Measurements from ENCODE around the gene RETREG1. TPM values are rescaled to one million over a fixed set of nuclear protein-coding genes. Genes with fewer than 3 reads are reported as not detected.

Gene RETREG1, protein sequence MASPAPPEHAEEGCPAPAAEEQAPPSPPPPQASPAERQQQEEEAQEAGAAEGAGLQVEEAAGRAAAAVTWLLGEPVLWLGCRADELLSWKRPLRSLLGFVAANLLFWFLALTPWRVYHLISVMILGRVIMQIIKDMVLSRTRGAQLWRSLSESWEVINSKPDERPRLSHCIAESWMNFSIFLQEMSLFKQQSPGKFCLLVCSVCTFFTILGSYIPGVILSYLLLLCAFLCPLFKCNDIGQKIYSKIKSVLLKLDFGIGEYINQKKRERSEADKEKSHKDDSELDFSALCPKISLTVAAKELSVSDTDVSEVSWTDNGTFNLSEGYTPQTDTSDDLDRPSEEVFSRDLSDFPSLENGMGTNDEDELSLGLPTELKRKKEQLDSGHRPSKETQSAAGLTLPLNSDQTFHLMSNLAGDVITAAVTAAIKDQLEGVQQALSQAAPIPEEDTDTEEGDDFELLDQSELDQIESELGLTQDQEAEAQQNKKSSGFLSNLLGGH
- total RNA-seq, result 0.83 and 2.4 TPM in 2 replicates

DNA sequence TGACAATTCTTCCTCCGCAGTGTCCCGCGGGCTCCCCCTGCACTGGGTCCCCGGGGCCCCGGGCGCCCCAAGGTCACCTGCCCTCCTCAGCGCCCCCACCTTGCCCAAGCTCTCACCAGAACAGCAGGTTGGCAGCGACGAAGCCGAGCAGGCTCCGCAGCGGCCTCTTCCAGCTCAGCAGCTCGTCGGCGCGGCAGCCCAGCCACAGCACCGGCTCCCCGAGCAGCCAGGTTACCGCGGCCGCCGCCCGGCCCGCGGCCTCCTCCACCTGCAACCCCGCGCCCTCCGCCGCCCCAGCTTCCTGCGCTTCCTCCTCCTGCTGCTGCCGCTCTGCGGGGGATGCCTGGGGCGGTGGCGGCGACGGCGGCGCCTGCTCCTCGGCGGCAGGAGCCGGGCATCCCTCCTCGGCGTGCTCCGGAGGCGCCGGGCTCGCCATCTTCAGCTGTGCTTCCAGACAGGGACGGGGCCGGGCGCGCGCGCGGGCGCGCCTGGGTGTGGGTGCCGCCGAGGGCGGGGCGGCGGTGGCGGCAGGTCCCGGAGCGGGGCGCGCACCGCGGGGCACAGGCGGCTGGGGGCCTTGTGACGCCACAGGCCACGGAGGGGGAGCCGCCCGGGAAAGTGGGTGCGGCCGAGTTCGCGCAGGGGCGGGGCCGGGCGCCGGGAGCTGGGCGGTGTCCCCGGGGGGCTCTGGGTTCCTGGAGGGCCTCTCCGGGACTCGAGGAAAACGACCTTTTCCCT is at the start of gene RETREG1:
Gene RETREG1, minus strand, starts transcription at position 462 of the 738 bp plus-strand sequence. Its CDS starts 26 bp downstream, at position 436.

DNA sequence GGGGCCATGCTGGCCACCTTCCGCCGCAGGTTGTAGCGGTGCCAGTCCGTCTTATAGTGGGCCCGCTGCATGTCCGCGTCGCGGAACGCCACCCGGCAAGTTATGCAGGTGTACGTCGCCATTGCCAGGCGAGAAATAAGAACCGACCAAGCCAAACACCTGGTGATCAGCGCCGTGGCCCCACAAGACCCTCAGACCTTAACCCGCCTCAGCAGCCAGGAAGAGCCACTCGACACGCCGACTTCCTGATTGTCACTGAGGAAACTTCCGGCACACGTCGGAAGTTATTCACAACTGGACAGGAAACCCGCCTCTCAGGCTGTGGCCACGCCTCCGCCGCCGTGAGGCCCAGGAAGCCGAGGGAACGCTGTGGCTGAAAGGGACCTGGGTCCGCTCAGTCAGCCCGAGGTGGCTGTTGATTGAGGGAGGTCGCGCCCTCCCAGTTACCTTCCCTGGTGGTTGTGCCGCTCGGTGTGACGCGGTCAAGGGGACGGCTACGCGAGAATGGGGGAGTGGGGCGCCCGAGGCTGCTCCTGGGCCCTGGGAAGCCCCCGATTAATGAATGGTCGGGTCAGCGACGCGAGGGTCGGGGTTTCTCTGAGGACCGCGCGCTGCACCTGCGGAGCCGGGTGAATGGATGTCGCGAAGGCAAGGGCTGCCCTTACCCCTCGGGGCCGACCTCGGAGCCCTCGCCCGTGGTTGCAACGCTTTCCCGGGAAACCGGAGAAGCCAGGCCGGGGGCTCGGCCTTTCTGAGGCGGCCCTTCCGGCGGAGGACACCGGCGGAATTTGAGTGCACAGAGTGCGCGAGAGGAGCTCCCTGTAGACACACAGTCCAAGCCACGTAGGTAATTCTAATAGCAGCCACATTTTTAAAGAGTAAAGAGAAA is 151.0 kb downstream of the RETREG1 start, which contains the start of gene ZNF622:
Gene ZNF622, minus strand, starts transcription at position 257 of the 889 bp plus-strand sequence. Its CDS starts 135 bp downstream, at position 122.

Other genes with a start within 250 kb of the RETREG1 start
- 34.8 and 36.6 TPM in 2 replicates for gene ZNF622, start 151.2 kb downstream of the RETREG1 start, total RNA-seq